HG02840 (cell line): ENCODE results near the gene CSTB.

Experiments
- ATAC-seq: cut with Tn5 transposase; IDR thresholded peaks from one replicate; pipeline ENCODE4 v1.9.1; 2021; ENCODE audit warnings: mild to moderate bottlenecking, moderate library complexity, moderate number of reproducible peaks; ENCODE audit not compliant: unreplicated experiment, low FRiP score

Gene CSTB

GRCh38 chr21:43754948-43755781 is 20.9 kb downstream of the CSTB start:
- ATAC-seq: no peak

- ATAC-seq: no peak
Measured at GRCh38 chr21:43753439-43753799, 22.7 kb downstream of the CSTB start.

GRCh38 chr21:43752758-43753438 is 23.2 kb downstream of the CSTB start:
- no peak for ATAC-seq

DNA sequence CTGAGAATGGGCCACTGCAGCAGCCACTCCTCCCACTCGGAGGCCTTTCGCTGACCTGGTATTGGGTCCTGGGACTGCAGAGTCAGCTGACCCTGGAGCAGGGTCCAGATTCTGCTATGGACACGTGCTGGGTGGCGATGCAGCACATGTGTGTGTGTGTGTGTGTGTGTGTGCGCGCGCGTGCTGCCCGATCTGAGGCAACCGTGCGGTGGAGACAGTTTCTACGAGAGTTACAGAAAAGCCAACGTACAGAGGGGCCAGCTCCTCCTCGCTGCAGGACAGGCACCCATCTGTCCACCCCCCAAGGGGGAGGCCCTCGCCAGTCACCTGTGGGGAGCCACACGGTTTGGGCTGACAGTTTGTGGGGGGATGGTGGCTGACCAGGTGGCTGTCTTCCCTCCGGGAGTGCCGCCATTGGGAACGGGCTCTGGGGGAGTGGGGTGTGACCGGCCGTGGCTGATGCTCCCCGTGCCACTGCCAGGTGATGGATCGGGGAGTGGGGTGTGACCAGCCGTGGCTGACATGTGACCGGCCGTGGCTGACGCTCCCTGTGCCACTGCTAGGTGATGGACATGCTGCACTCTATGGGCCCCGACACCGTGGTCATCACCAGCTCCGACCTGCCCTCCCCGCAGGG is 24.0 kb downstream of the CSTB start:
- ATAC-seq: no peak

DNA sequence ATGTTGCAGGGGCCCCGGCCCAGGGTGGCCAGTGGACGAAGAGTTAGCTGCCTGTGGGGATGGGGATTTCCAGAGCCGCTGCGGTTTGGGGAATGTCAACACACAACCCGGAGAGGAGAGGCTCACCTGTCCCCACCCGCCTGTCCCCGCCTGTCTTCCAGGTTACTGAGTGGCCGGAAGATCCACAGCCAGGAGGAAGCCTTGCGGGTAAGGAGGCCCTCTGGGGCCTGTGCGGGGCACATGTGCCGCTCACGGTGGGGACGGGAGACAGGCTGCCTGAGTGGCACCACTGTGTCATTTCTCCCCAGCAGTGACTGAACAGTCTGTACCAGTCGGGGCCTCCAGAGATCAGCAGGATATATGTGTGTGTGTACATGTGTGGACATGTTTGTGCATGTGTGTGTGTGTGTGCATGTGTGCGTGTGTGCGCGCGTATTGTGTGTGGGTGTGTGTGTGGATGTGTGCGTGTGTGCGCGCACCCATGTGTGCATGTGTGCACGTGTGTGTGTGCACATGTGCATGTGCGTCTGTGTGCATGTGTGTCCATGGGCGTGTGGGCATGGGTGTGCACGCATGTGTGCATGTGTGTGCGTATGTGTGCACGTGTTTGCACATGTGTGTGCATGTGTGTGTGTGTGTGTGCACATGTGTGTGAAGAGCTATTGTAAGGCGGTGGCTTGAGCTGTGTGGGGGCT is 25.6 kb downstream of the CSTB start:
- no peak for ATAC-seq

GRCh38 chr21:43749651-43750262 is 26.4 kb downstream of the CSTB start:
- no peak for ATAC-seq

DNA sequence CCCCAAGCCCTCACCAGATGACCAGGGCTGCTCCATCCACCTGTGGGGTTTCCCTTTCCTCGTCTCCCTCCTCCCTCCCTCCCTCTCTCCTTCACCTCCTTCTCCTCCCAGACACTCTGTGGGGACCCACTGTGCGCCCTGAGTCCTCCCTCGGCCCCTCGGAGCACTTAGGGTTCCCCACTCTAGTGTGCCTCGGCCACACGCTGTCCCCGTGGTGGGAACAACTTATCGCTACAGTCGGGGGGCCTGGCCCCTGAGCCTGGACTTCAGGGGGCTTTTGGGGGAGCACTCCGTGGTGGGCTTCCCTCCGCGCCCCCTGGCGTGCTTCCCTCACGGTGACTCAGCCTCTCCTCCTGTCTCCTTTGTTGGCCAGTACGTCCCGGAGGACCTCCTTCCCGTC is 27.5 kb downstream of the CSTB start:
- no peak for ATAC-seq

GRCh38 chr21:43745772-43746517 is 30.2 kb downstream of the CSTB start:
- no peak for ATAC-seq

DNA sequence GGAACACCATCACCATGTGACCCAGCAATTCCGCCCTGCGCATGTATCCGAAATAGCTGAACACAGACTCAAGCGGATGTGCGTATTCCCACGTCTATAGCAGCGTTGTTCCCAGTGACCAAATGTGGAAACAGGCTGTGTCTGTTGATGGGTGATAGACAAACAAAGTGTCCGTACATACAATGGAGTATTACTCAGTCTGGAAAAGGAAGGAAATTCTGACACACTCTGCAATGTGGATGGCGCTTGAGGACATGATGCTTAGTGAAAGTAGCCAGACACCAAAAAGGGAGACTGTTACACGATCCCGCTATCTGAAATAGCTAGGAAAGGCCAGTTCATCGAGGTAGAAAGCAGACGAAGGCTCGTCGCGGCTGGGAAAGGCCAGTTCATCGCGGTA is 31.4 kb downstream of the CSTB start:
- ATAC-seq: no peak

- ATAC-seq: no peak
Measured at GRCh38 chr21:43743947-43744346, 32.2 kb downstream of the CSTB start.

DNA sequence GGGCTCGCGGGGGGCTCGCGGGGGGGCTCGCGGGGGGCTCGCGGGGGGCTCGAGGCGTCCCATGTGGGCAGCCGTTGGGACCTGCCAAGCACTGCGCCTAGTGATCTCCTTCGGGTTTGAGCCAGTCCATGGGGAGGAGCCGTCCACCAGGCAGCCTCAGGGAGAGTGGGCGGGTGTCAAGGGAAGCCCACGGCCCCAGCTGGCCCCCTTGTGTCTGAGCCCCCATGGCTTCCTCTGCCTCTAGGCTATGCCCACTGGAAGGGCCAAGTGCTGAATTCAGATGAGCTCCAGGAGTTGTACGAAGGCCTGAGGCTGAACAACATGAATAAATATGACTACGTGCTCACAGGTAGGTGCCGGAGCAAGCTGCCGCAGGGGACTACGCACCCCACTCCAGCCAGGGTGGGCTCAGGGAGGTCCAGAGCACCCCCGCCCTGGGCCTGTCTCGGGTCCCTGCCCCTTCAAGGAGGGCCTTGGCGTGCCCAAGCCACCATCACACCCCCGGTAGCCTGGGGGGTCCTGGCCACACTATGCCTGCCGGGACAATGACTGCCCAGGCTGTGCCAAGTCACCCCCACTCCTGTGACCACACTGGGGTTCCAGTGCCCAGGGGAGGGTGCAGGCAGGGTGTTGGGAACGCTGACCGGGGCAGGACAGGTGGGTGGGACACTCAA is 34.5 kb downstream of the CSTB start:
- no peak for ATAC-seq

DNA sequence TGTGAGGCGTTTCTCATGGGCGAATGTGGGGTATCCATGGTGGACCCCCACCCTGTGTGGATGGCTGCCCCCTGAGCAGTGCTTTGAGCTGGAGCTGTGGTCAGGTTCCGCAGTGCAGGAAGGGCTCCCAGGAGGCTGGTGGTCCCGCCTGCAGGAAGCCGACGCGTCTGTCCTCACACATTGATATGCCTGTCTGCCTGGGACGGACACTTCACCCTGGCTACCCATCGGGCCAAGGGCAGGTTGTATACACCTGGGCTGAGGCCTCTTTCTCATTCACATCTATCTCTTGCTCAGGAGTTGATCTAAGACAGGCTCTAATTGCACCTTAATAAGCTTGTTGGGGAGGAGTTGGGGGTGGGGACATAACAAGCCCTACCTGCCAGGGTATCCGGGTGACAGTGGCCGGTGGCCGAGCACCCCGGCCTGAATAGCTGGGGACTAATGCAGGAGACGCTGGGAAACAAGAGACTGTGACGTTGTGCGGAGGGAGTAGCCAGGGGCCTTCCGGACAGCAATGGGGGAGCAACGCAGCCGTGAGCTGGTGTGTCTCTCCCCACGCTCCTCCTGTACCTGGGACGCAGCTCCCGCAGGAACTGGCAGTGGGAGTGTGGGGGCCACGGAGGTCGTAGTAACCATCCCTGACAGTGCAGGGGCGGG is 35.5 kb downstream of the CSTB start:
- ATAC-seq: no peak

DNA sequence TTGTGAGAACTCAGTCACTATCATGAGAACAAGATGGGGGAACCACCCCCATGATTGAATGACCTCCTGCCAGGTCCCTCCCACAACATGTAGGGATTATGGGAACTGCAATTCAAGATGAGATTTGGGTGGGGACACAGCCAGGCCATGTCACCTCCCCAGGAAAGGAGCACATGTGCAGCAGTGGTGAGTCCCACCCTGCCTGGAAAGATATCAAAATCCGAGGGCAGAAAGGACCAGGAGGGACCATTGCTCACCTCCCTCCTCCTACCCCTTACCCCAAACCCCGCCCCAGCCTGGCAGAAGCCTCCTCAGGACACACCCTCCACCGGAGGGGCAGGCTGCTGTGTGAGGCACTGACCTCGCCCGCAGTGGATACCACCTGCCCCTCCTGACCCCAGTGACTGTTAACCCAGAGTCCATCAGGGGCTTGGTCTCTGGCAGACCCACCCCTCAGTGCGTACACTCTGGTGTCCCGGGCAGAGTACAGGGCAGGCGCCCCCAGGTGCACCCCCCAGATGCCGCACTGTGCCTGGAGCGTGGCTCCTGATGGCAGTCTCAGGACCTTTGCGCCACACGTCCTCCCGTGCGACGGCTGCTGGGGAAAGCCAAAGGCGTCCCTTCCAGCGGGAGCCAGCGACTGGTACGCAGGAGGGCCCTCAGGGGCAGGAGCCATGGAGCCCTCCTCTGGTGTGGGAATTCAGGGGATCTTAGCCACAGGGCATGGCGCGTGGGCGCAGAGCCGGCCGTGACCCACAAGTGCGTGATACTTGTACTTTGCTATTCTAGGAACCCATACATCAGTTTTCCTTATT is 36.3 kb downstream of the CSTB start:
- ATAC-seq: no peak

DNA sequence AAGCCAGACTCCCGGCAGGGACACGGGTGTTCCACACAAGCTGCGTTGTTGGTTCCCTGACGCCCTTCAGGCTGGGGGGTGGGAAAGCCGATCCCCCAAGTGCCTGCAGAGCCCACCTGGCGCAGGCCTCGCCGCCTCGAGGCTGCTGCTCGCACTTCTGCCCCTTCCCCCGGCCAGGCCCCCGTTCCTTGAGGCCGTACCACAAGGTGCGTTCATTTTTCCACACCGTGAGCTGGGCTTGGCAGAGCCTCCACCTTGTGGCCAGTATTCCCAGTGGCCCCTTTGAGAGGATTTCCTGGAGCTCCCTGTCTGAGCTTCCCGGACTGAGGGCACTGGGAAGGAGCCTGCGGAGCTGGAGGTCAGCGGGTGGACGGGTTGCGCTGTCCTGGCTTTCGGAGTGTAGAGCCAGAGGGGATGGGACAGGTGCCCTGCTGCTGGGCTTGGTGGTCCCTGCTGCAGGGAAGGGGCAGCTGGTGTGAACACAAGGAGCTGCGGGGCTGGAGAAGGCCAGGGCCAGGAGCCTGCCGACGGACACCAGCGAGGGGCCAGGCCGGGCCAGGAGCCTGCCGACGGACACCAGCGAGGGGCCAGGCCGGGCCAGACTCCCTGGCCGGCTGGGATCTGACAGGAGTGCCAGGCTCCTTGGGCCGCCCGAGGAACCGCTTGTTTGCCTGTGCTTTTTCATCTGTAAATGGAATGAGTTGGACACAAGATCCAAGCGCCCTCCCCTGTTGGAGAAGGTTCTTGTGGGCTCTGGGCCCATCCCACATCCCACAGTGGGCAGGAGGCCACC is 38.8 kb downstream of the CSTB start:
- no peak for ATAC-seq

- no peak for ATAC-seq
Measured at GRCh38 chr21:43736224-43736883, 39.8 kb downstream of the CSTB start.

DNA sequence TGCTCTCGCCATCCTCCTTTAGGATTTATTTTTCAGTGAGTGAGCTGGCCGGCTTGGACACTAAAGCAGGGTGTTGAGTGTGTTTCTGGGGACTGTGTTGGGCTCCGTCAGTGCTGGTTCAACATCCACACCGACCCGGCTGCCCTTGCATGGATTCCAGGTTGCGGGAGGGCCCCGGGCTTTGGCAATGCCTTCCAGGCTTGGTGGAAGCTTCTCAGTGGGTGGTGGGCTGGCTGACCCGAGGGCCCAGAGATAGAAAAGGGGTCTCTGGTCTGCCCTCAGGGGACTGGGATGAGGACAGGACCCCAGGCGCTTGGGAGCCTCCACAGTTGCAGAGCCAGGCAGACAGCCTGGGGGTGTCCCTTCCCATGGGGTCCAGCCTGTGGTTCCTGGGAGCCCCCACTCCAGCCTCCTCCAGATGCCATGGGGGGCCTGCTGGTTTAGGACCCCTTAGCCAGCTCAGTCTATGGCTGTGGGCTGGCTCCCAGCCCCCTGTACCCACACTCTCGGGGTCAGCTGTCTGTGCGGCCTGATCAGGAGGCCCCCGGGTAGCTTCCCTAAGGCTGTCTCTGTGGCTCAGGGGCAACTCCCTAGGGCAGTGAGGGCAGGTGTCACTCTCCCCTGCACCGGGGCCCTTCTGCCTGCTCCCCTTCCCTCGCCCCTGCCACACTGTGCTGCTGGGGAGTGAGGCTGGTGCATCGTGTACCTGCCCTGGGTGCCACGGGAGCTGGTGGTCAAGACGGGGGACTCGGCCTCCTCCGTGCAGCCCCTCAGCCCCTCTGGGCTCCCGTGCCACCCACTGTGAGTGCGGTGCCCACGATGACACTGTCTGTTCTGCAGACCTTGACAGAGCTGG is 40.6 kb downstream of the CSTB start:
- ATAC-seq: no peak
